IMR-90 (cell line): ENCODE results near the gene PPM1F. TPM values are rescaled to one million over a fixed set of nuclear protein-coding genes. Genes with fewer than 3 reads are reported as not detected.

Experiments used
- ATAC-seq: fragments of 200-7000 bp; cut with Tn5 transposase; 2 replicates; pipeline ENCODE4 v1.9.1; 2020; ENCODE audit warnings: low read depth, mild to moderate bottlenecking, moderate library complexity
- BruUV-seq: library from RNA; stranded (reverse); fragments of 400-500 nt; replicated peaks from 2 replicates; lab custom pipeline; 2021; lab: Mats Ljungman, UMichigan
- CTCF ChIA-PET: fragments of 300-600 bp; formaldehyde crosslinking; extraction: SDS; loops from one replicate; lab custom pipeline; 2021; ENCODE audit warnings: antibody characterized with exemption; lab: Yijun Ruan, JAX
- POLR2A ChIA-PET: fragments of 300-600 bp; sonication (Branson Sonifier 250); formaldehyde crosslinking; loops from one replicate; lab custom pipeline; 2022; ENCODE audit warnings: antibody characterized with exemption; ENCODE audit not compliant: unreplicated experiment; lab: Charles Lee
- DNase-seq: peaks from one replicate; pipeline ENCODE4 v3.0.0; 2013
- H2AFZ ChIP-seq: replicated peaks from 2 replicates; pipeline ENCODE3; 2013; ENCODE audit warnings: low read length, mild to moderate bottlenecking; ENCODE audit not compliant: poor library complexity
- H2AK5ac ChIP-seq: 2 replicates; pipeline ENCODE4 v1.6.1; 2013; ENCODE audit warnings: low read depth, low read length, inconsistent platforms
- H2AK9ac ChIP-seq: replicated peaks from 2 replicates; pipeline ENCODE3; 2013; ENCODE audit warnings: mild to moderate bottlenecking, low read depth, low read length, moderate library complexity; ENCODE audit not compliant: poor library complexity
- H2BK120ac ChIP-seq: 2 replicates; pipeline ENCODE4 v1.6.1; 2013; ENCODE audit warnings: low read depth, low read length, inconsistent platforms
- H2BK15ac ChIP-seq: 3 replicates; pipeline ENCODE4 v1.6.1; 2013; ENCODE audit warnings: low read depth, low read length, inconsistent platforms
- H2BK20ac ChIP-seq: 2 replicates; pipeline ENCODE4 v1.6.1; 2013; ENCODE audit warnings: low read depth, mild to moderate bottlenecking, inconsistent platforms, low read length, moderate library complexity
- H2BK5ac ChIP-seq: 2 replicates; pipeline ENCODE4 v1.6.1; 2013; ENCODE audit warnings: mild to moderate bottlenecking, low read depth, low read length, inconsistent platforms; ENCODE audit not compliant: poor library complexity, severe bottlenecking
- H3K14ac ChIP-seq: replicated peaks from 2 replicates; pipeline ENCODE4 v1.6.1; 2013; ENCODE audit warnings: low read depth, low read length, inconsistent platforms
- H3K18ac ChIP-seq: 2 replicates; pipeline ENCODE4 v1.6.1; 2013; ENCODE audit warnings: low read depth, low read length, control low read depth
- H3K23ac ChIP-seq: 2 replicates; pipeline ENCODE4 v1.6.1; 2013; ENCODE audit warnings: low read depth, low read length, inconsistent platforms
- H3K27ac ChIP-seq: 2 replicates; pipeline ENCODE4 v1.5.1; 2013; ENCODE audit warnings: mild to moderate bottlenecking, control low read depth, low read length; ENCODE audit not compliant: insufficient read depth
- H3K27me3 ChIP-seq: 2 replicates; pipeline ENCODE4 v1.6.1; 2013; ENCODE audit warnings: low read length; ENCODE audit not compliant: control insufficient read depth, insufficient read depth
- H3K36me3 ChIP-seq: 2 replicates; pipeline ENCODE4 v1.6.1; 2013; ENCODE audit warnings: low read length, mixed read lengths; ENCODE audit not compliant: control insufficient read depth, insufficient read depth
- H3K4ac ChIP-seq: 2 replicates; pipeline ENCODE4 v1.6.1; 2013; ENCODE audit warnings: low read depth, low read length, inconsistent platforms
- H3K4me1 ChIP-seq: 2 replicates; pipeline ENCODE4 v1.6.1; 2013; ENCODE audit warnings: low read length, mixed read lengths; ENCODE audit not compliant: control insufficient read depth, insufficient read depth
- H3K4me2 ChIP-seq: 2 replicates; pipeline ENCODE4 v1.6.1; 2013; ENCODE audit warnings: low read depth, mild to moderate bottlenecking, control low read depth, low read length, moderate library complexity
- H3K4me3 ChIP-seq: 2 replicates; pipeline ENCODE4 v1.5.1; 2013; ENCODE audit warnings: low read depth, mild to moderate bottlenecking, control low read depth, low read length, moderate library complexity; ENCODE audit not compliant: insufficient read depth
- H3K56ac ChIP-seq: 2 replicates; pipeline ENCODE4 v1.6.1; 2013; ENCODE audit warnings: low read length, inconsistent platforms; ENCODE audit not compliant: insufficient read depth; ENCODE audit errors: extremely low read depth
- H3K79me1 ChIP-seq, 2 experiments: 2 replicates each; pipeline ENCODE4 v1.6.1; 2013; ENCODE audit warnings: low read length in 2 of 2, inconsistent platforms in 1 of 2, low read depth in 1 of 2
- H3K9ac ChIP-seq: 2 replicates; pipeline ENCODE4 v1.6.1; 2013; ENCODE audit warnings: low read depth, low read length, control low read depth
- H3K9me1 ChIP-seq: 2 replicates; pipeline ENCODE4 v1.6.1; 2013; ENCODE audit warnings: low read length, inconsistent platforms; ENCODE audit not compliant: insufficient read depth
- H3K9me3 ChIP-seq: 2 replicates; pipeline ENCODE4 v1.6.1; 2013; ENCODE audit warnings: low read length; ENCODE audit not compliant: control insufficient read depth, insufficient read depth
- H4K20me1 ChIP-seq: 2 replicates; pipeline ENCODE4 v1.6.1; 2013; ENCODE audit warnings: low read length, inconsistent platforms; ENCODE audit not compliant: insufficient read depth
- H4K5ac ChIP-seq: 2 replicates; pipeline ENCODE4 v1.6.1; 2013; ENCODE audit warnings: mild to moderate bottlenecking, low read depth, low read length, control low read depth
- H4K8ac ChIP-seq, 2 experiments: 2 replicates each; pipeline ENCODE4 v1.6.1; 2013; ENCODE audit warnings: low read depth in 2 of 2, low read length in 2 of 2, control low read depth in 1 of 2, inconsistent platforms in 1 of 2
- H4K91ac ChIP-seq: 2 replicates; pipeline ENCODE4 v1.6.1; 2013; ENCODE audit warnings: low read depth, low read length, inconsistent platforms; ENCODE audit not compliant: insufficient read depth
- BHLHE40 ChIP-seq: fragments of 150-350 bp; IDR thresholded peaks from 2 replicates; pipeline ENCODE4 v1.6.1; 2016; ENCODE audit warnings: mild to moderate bottlenecking, low read depth, low read length
- CEBPB ChIP-seq: IDR thresholded peaks from 2 replicates; pipeline ENCODE4 v1.6.1; 2012; ENCODE audit warnings: low read depth, low read length, improper control_type of control experiment
- CHD1 ChIP-seq: IDR thresholded peaks from 2 replicates; pipeline ENCODE4 v1.6.1; 2012; ENCODE audit warnings: low read depth, low read length, improper control_type of control experiment
- ELK1 ChIP-seq: fragments of 150-350 bp; IDR thresholded peaks from 2 replicates; pipeline ENCODE4 v1.6.1; 2016; ENCODE audit warnings: low read depth, mild to moderate bottlenecking, low read length, moderate library complexity, borderline replicate concordance
- FOS ChIP-seq: fragments of 150-350 bp; IDR thresholded peaks from 2 replicates; pipeline ENCODE4 v1.6.1; 2016; ENCODE audit warnings: low read depth, low read length
- MAFK ChIP-seq: IDR thresholded peaks from 2 replicates; pipeline ENCODE4 v1.6.1; 2012; ENCODE audit warnings: low read depth, low read length, improper control_type of control experiment
- MAZ ChIP-seq: IDR thresholded peaks from 2 replicates; pipeline ENCODE4 v1.6.1; 2012; ENCODE audit warnings: low read depth, mild to moderate bottlenecking, low read length, improper control_type of control experiment, moderate library complexity, borderline replicate concordance
- MXI1 ChIP-seq: IDR thresholded peaks from 2 replicates; pipeline ENCODE4 v1.6.1; 2012; ENCODE audit warnings: low read depth, mild to moderate bottlenecking, low read length, moderate library complexity, borderline replicate concordance
- NFE2L2 ChIP-seq: fragments of 150-350 bp; IDR thresholded peaks from 2 replicates; pipeline ENCODE4 v1.6.1; 2016; ENCODE audit warnings: low read depth, mild to moderate bottlenecking, low read length
- POLR2A ChIP-seq: IDR thresholded peaks from 2 replicates; pipeline ENCODE4 v1.6.1; 2012; ENCODE audit warnings: mild to moderate bottlenecking, low read depth, low read length
- RAD21 ChIP-seq: IDR thresholded peaks from 2 replicates; pipeline ENCODE4 v1.6.1; 2012; ENCODE audit warnings: low read length, improper control_type of control experiment
- RCOR1 ChIP-seq: IDR thresholded peaks from 2 replicates; pipeline ENCODE4 v1.6.1; 2012; ENCODE audit warnings: mild to moderate bottlenecking, low read length, improper control_type of control experiment; ENCODE audit not compliant: insufficient replicate concordance
- RFX5 ChIP-seq: IDR thresholded peaks from 2 replicates; pipeline ENCODE4 v1.8.0; 2012; ENCODE audit warnings: low read depth, mild to moderate bottlenecking, low read length, moderate library complexity
- SMC3 ChIP-seq: fragments of 150-350 bp; IDR thresholded peaks from 2 replicates; pipeline ENCODE4 v1.6.1; 2016; ENCODE audit warnings: low read depth, mild to moderate bottlenecking, antibody characterized with exemption, low read length, moderate library complexity
- USF2 ChIP-seq: fragments of 150-350 bp; IDR thresholded peaks from 2 replicates; pipeline ENCODE4 v1.6.1; 2017; ENCODE audit warnings: mild to moderate bottlenecking, antibody characterized with exemption, low read length, low read depth
- WGBS, 2 experiments: methylation state at CpG; one replicate each; pipeline versions ENCODE4 v1.1.5 to v1.1.7; 2013; ENCODE audit warnings: missing lambda C conversion rate in 2 of 2; ENCODE audit not compliant: insufficient read length in 1 of 2; ENCODE audit errors: extremely low coverage in 2 of 2; 5-methylcytosine and 5-hydroxymethylcytosine counted together
- dilution Hi-C: fragments of 300-500 bp; cut with HindIII; formaldehyde crosslinking; loops from one replicate; pipeline ENCODE4 v1.14.3; 2018; ENCODE audit warnings: low sequenced_read_pairs; ENCODE audit not compliant: unreplicated experiment
- in situ Hi-C: fragments of 300-500 bp; cut with MboI; formaldehyde crosslinking; loops from 3 replicates; pipeline ENCODE4 v1.14.3; 2019; ENCODE audit warnings: low sequenced_read_pairs, inconsistent platforms, mixed read lengths
- intact Hi-C: fragments of 100-400 bp; cut with micrococcal nuclease; formaldehyde crosslinking; loops from 2 replicates; pipeline ENCODE4 v1.10.0; 2022
- polyA plus RNA-seq, 3 experiments: library from polyadenylated mRNA; depleted of rRNA; stranded (reverse); fragments of >200 nt; gene quantifications; 2 replicates each; pipeline ENCODE4 v1.2.3, GENCODE V29; 2012; ENCODE audit warnings: low replicate concordance in 1 of 3
- total RNA-seq: library from RNA; depleted of rRNA; stranded (reverse); fragments of >200 nt; gene quantifications from 2 replicates; pipeline ENCODE4 v1.2.3, GENCODE V29; 2012

Gene PPM1F
- total and polyA plus RNA-seq, 2 of the 4 experiments (the other 2 are of a cell fraction): 20.8 to 30.3 TPM

- TF ChIP-seq RCOR1: no peak
Measured at GRCh38 chr22:21917181-21917958, 35.3 kb downstream of the PPM1F start (continued).

GRCh38 chr22:21916309-21916918 lies 36.2 kb downstream of the PPM1F start:
- DNase-seq (no peak), ATAC-seq (no peak)
- no peak overlapping the region for H3K56ac ChIP-seq
- in situ Hi-C loops (no loop called here), intact Hi-C loops (no loop called here), dilution Hi-C loops (no loop called here)
- no peak overlapping the region for H2BK120ac ChIP-seq
- no peak overlapping the region for H4K5ac ChIP-seq
- H3K18ac ChIP-seq: no peak overlapping the region
- no peak overlapping the region for H2BK15ac ChIP-seq
- no peak overlapping the region for H3K27ac ChIP-seq
- H3K79me1 ChIP-seq: no peaks in the 10 kb centered on the region
- H4K8ac ChIP-seq: no peak overlapping the region
- no peak overlapping the region for H2AK9ac ChIP-seq
- no peaks in the 10 kb centered on the region for H3K27me3 ChIP-seq
- H2AFZ ChIP-seq: no peak overlapping the region
- no peak overlapping the region for H2BK20ac ChIP-seq
- WGBS, 2 experiments: no CpG with 5 or more reads among the region's 4 CpGs
- no peak overlapping the region for H3K9ac ChIP-seq
- peaks cover 5% of the 10 kb centered on the region; the same call in 1 of the 2 replicates for H3K4me1 ChIP-seq
- no peak overlapping the region for H3K4me2 ChIP-seq
- H3K9me1 ChIP-seq: no peaks in the 10 kb centered on the region
- H4K91ac ChIP-seq: no peak overlapping the region
- BruUV-seq: no TSS peak
- no peak overlapping the region for H3K4ac ChIP-seq
- no peak overlapping the region for H3K23ac ChIP-seq
- H4K20me1 ChIP-seq: no peaks in the 10 kb centered on the region; the same call in 1 of the 2 replicates
- H3K14ac ChIP-seq: no peak overlapping the region
- H3K4me3 ChIP-seq: no peak overlapping the region
- H3K36me3 ChIP-seq: no peaks in the 10 kb centered on the region; the same call in 1 of the 2 replicates
- H2AK5ac ChIP-seq: no peak overlapping the region
- ChIA-PET POLR2A (no interaction called here), CTCF (no interaction called here)
- no peaks in the 10 kb centered on the region for H3K9me3 ChIP-seq
- H2BK5ac ChIP-seq: no peak overlapping the region
- TF ChIP-seq RCOR1: no peak
- no peak for TF ChIP-seq FOS
- no peak for TF ChIP-seq MAFK
- TF ChIP-seq BHLHE40: no peak
- no peak for TF ChIP-seq RFX5
- TF ChIP-seq CHD1: no peak
- no peak for TF ChIP-seq MXI1
- TF ChIP-seq NFE2L2: no peak
- no peak for TF ChIP-seq USF2
- TF ChIP-seq POLR2A: no peak
- TF ChIP-seq ELK1: no peak
- TF ChIP-seq CEBPB: no peak
- no peak for TF ChIP-seq MAZ
- no peak for TF ChIP-seq SMC3
- TF ChIP-seq RAD21: no peak
